Mesenchymal stem cell (in vitro differentiated cells and primary cell): ENCODE results near the gene TRAPPC6A.

Experiments
- DNase-seq: peaks from one replicate; pipeline ENCODE4 v3.0.0-alpha.2; 2013
- H2AFZ ChIP-seq: one replicate; pipeline ENCODE4 v1.6.1; 2013; ENCODE audit warnings: low read depth, mild to moderate bottlenecking, control low read depth, inconsistent platforms, low read length, moderate library complexity
- H2AK5ac ChIP-seq: 2 replicates; pipeline ENCODE4 v1.6.1; 2013; ENCODE audit warnings: low read length, moderate library complexity, mild to moderate bottlenecking, inconsistent platforms; ENCODE audit not compliant: severe bottlenecking
- H2BK120ac ChIP-seq: one replicate; pipeline ENCODE4 v1.6.1; 2013; ENCODE audit warnings: low read depth, mild to moderate bottlenecking, inconsistent platforms, low read length, moderate library complexity
- H2BK12ac ChIP-seq, 2 experiments: one replicate each; pipeline ENCODE4 v1.6.1; 2013; ENCODE audit warnings: inconsistent platforms in 2 of 2, low read length in 2 of 2, mild to moderate bottlenecking in 2 of 2, moderate library complexity in 2 of 2, control low read depth in 1 of 2
- H2BK15ac ChIP-seq: one replicate; pipeline ENCODE4 v1.6.1; 2013; ENCODE audit warnings: mild to moderate bottlenecking, low read depth, inconsistent platforms; ENCODE audit not compliant: poor library complexity, severe bottlenecking
- H2BK5ac ChIP-seq: 2 replicates; pipeline ENCODE4 v1.6.1; 2013; ENCODE audit warnings: low read depth, mild to moderate bottlenecking, low read length, control low read depth, inconsistent platforms; ENCODE audit not compliant: poor library complexity, severe bottlenecking
- H3K14ac ChIP-seq, 2 experiments: one replicate each; pipeline ENCODE4 v1.6.1; 2013; ENCODE audit warnings: inconsistent platforms in 2 of 2, low read length in 2 of 2, control low read depth in 1 of 2, mild to moderate bottlenecking in 1 of 2, moderate library complexity in 1 of 2
- H3K18ac ChIP-seq, 2 experiments: one replicate each; pipeline ENCODE4 v1.6.1; 2013; ENCODE audit warnings: inconsistent platforms in 2 of 2, low read length in 2 of 2, control low read depth in 1 of 2, low read depth in 1 of 2, mild to moderate bottlenecking in 1 of 2
- H3K23ac ChIP-seq, 2 experiments: one replicate each; pipeline ENCODE4 v1.6.1; 2013; ENCODE audit warnings: inconsistent platforms in 2 of 2, low read length in 2 of 2, mild to moderate bottlenecking in 2 of 2, moderate library complexity in 2 of 2, control low read depth in 1 of 2
- H3K27ac ChIP-seq: 2 replicates; pipeline ENCODE4 v1.5.1; 2013; ENCODE audit warnings: mild to moderate bottlenecking, moderate library complexity, low read length, control low read depth, inconsistent platforms; ENCODE audit not compliant: poor library complexity, severe bottlenecking
- H3K27me3 ChIP-seq, 2 experiments: 2 replicates each; pipeline versions ENCODE4 v1.6.1 to v1.7.0; 2013; ENCODE audit warnings: low read length in 2 of 2, mild to moderate bottlenecking in 2 of 2, moderate library complexity in 2 of 2, control low read depth in 1 of 2, inconsistent platforms in 1 of 2; ENCODE audit not compliant: control insufficient read depth in 1 of 2, insufficient read depth in 1 of 2
- H3K36me3 ChIP-seq, 2 experiments: 2 replicates each; pipeline versions ENCODE4 v1.6.1 to v1.7.0; 2013; ENCODE audit warnings: low read length in 2 of 2, control low read depth in 1 of 2, inconsistent platforms in 1 of 2, low read depth in 1 of 2, mild to moderate bottlenecking in 1 of 2; ENCODE audit not compliant: insufficient read depth in 2 of 2, control insufficient read depth in 1 of 2
- H3K4ac ChIP-seq, 2 experiments: one replicate each; pipeline ENCODE4 v1.6.1; 2013; ENCODE audit warnings: inconsistent platforms in 2 of 2, low read length in 2 of 2, mild to moderate bottlenecking in 2 of 2, moderate library complexity in 2 of 2, control low read depth in 1 of 2, low read depth in 1 of 2
- H3K4me1 ChIP-seq: 2 replicates; pipeline ENCODE4 v1.6.1; 2013; ENCODE audit warnings: low read depth, low read length, control low read depth; ENCODE audit not compliant: control insufficient read depth, insufficient read depth
- H3K4me2 ChIP-seq: 2 replicates; pipeline ENCODE4 v1.6.1; 2013; ENCODE audit warnings: low read length, mild to moderate bottlenecking, inconsistent platforms; ENCODE audit not compliant: poor library complexity, severe bottlenecking
- H3K4me3 ChIP-seq, 2 experiments: 2 replicates each; pipeline versions ENCODE4 v1.5.1 to v1.7.0; 2013; ENCODE audit warnings: low read length in 2 of 2, mild to moderate bottlenecking in 2 of 2, control low read depth in 1 of 2, low read depth in 1 of 2; ENCODE audit not compliant: insufficient read depth in 1 of 2
- H3K79me1 ChIP-seq: replicated peaks from 2 replicates; pipeline ENCODE4 v1.6.1; 2013; ENCODE audit warnings: mild to moderate bottlenecking, control low read depth, low read length, inconsistent platforms; ENCODE audit not compliant: poor library complexity, severe bottlenecking
- H3K9ac ChIP-seq: 2 replicates; pipeline ENCODE4 v1.7.0; 2013; ENCODE audit warnings: mild to moderate bottlenecking, low read length, moderate library complexity
- H3K9me3 ChIP-seq: 2 replicates; pipeline ENCODE4 v1.7.0; 2013; ENCODE audit warnings: mild to moderate bottlenecking, low read length; ENCODE audit not compliant: control insufficient read depth
- H4K8ac ChIP-seq: one replicate; pipeline ENCODE4 v1.6.1; 2013; ENCODE audit warnings: inconsistent platforms, mild to moderate bottlenecking, low read length, moderate library complexity
- H4K91ac ChIP-seq: one replicate; pipeline ENCODE4 v1.6.1; 2013; ENCODE audit warnings: mild to moderate bottlenecking, low read length, inconsistent platforms
- WGBS: methylation state at CpG from one replicate; pipeline ENCODE4 v1.1.7; 2013; ENCODE audit warnings: mixed read lengths; 5-methylcytosine and 5-hydroxymethylcytosine counted together

The TRAPPC6A gene

DNA sequence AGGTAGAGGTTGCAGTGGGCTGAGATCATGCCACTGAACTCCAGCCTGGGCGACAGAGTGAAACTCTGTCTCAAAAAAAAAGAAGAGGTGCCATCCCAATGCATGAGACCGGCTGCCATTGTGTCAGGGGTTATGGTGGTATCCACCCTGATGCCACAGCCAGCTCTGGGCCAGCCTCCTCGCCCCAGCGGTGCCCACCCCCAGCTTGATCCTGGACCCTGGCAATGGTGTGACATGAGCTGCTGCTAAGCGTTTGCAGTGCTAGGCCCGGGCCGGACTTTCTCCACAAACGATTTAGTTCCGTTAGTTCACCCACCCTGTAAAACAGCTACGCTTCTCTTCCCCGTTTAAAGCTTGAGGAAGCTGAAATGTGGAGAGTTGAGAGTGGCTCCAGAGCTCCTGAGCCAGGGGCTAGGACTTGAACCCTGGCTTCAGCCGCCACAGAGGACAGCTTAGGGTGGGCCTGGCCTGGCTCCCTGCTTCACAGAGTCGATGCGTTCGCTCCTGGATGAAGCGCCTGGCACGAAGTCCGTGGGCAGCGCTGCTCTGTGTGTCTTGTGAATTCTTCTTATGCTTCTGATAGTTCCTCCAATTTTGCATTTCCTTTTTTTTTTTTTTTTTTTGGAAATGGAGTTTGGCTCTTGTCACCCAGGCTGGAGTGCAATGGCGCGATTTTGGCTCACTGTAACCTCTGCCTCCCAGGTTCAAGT is 42.7 kb downstream of the TRAPPC6A start:
- 96% methylated on average over 20 of the region's 21 CpGs for WGBS

DNA sequence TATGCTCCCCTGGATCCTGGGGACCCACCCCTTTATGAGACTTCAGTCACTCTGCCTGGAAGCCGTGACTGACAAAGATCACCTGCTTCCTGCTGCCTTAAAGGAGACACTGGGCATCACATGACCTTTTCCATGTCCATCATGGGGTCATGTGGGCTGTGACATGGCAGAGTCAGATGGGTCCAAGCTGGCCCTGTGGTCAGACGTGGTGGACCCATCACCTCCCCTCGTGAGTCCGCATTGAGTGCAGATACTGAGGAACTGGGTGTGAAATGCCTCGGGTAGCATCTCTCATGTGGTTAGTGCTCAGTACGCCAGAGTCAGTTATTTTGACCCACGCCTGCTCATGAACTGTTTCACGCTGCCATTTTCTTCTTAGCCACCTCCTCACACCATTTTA is 44.4 kb downstream of the TRAPPC6A start:
- Histone ChIP-seq H2AFZ (no peak overlapping the region), H3K14ac (no peak overlapping the region), H3K4me1 (peaks cover 24% of the 10 kb centered on the region), H3K79me1 (peaks cover 55% of the 10 kb centered on the region), H3K27me3 (no peaks in the 10 kb centered on the region), H3K27ac (no peak overlapping the region), H3K4ac (peak overlapping the region in 1 of 2 experiments; percentile 42), H2BK15ac (no peak overlapping the region), H3K9me3 (no peaks in the 10 kb centered on the region), H2BK12ac (no peak overlapping the region), H4K91ac (no peak overlapping the region), H2BK120ac (no peak overlapping the region), H3K9ac (no peak overlapping the region), H3K4me3 (no peak overlapping the region), H3K4me2 (no peak overlapping the region), H2AK5ac (no peak overlapping the region), H3K36me3 (peaks cover 0 to 25% of the 10 kb centered on the region in 2 experiments), H2BK5ac (no peak overlapping the region), H4K8ac (peak overlapping the region; percentile 14), H3K18ac (no peak overlapping the region), H3K23ac (no peak overlapping the region)
- DNase-seq = no peak
- 94% methylated on average over 8 of the region's 8 CpGs for WGBS

More for the DNA sequence above, 42.7 kb downstream of the TRAPPC6A start:
- peaks cover 21% of the 10 kb centered on the region for H3K4me1 ChIP-seq
- no peaks in the 10 kb centered on the region for H3K27me3 ChIP-seq
- no peak overlapping the region for H3K4me2 ChIP-seq
- H3K36me3 ChIP-seq = peaks cover 0 to 28% of the 10 kb centered on the region in 2 experiments
- DNase-seq = no peak
- no peak overlapping the region for H3K9ac ChIP-seq
- no peaks in the 10 kb centered on the region for H3K9me3 ChIP-seq
- no peak overlapping the region for H3K4ac ChIP-seq
- no peak overlapping the region for H3K27ac ChIP-seq
- H3K79me1 ChIP-seq = peaks cover 54% of the 10 kb centered on the region
- H2BK120ac ChIP-seq = no peak overlapping the region
- no peak overlapping the region for H2BK15ac ChIP-seq
- no peak overlapping the region for H3K18ac ChIP-seq
- no peak overlapping the region for H3K23ac ChIP-seq
- no peak overlapping the region for H2BK5ac ChIP-seq
- H4K8ac ChIP-seq = no peak overlapping the region
- no peak overlapping the region for H2AFZ ChIP-seq
- H2BK12ac ChIP-seq = no peak overlapping the region
- no peak overlapping the region for H4K91ac ChIP-seq
- no peak overlapping the region for H3K14ac ChIP-seq
- H2AK5ac ChIP-seq = no peak overlapping the region
- H3K4me3 ChIP-seq = no peak overlapping the region

DNA sequence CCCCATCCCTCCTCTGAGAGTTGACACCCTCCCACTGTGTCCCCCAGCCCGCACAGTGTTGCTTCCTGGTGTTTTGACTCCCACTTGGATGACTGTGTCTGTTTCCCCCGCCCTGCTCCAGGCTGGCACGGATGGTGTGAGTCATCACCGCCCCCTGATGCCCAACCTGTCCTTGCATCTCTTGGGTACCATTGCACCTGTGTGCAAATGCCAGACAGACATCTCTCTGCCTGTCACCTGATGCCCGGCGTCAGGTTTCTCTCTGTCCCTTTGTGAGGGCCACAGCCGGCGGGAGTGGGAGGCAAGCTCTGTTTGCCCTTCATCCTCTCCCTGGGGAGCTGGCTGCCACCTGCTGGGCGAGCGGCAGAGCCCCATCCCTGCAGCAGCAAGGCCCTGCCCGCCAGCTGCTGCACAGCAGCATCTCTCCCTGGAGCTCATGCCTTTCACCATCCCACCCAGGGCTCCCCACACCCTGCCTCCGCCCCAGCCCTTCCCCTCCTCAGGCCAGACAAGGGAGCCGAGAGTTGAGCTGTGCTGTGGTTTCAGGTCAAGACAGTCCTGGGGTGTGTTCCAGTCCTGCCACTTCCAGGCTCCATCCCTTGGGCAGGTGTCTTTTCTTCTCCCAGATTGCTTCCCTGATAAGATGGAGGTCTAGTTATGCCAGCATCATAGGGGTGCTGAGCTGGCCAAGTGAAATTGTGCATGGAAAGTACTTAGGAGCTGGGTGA is 47.0 kb downstream of the TRAPPC6A start:
- Histone ChIP-seq H3K9ac (no peak overlapping the region), H2AFZ (no peak overlapping the region), H3K79me1 (peaks cover 58% of the 10 kb centered on the region), H4K8ac (no peak overlapping the region), H2BK120ac (no peak overlapping the region), H2BK5ac (no peak overlapping the region), H3K14ac (no peak overlapping the region), H2BK15ac (no peak overlapping the region), H3K27ac (no peak overlapping the region), H3K4me1 (peaks cover 19% of the 10 kb centered on the region), H2AK5ac (no peak overlapping the region), H3K27me3 (no peaks in the 10 kb centered on the region), H3K23ac (no peak overlapping the region), H3K36me3 (peaks cover 0 to 29% of the 10 kb centered on the region in 2 experiments), H3K9me3 (no peaks in the 10 kb centered on the region), H3K4me3 (no peak overlapping the region), H3K4ac (no peak overlapping the region), H2BK12ac (no peak overlapping the region), H3K4me2 (no peak overlapping the region), H4K91ac (no peak overlapping the region), H3K18ac (no peak overlapping the region)
- WGBS = 70% methylated on average over 12 of the region's 13 CpGs
- peak; percentile 18 for DNase-seq

- Histone ChIP-seq H3K4me3 (no peak overlapping the region), H4K91ac (no peak overlapping the region), H3K4me2 (no peak overlapping the region), H2BK5ac (no peak overlapping the region), H3K4me1 (peaks cover 22% of the 10 kb centered on the region), H3K9me3 (no peaks in the 10 kb centered on the region), H3K79me1 (peaks cover 62% of the 10 kb centered on the region), H2BK120ac (no peak overlapping the region), H3K27me3 (no peaks in the 10 kb centered on the region), H2AFZ (no peak overlapping the region), H3K4ac (no peak overlapping the region), H3K27ac (no peak overlapping the region), H2BK12ac (no peak overlapping the region), H3K23ac (no peak overlapping the region), H3K36me3 (peaks cover 0 to 26% of the 10 kb centered on the region in 2 experiments), H3K18ac (no peak overlapping the region), H2BK15ac (no peak overlapping the region), H4K8ac (no peak overlapping the region), H3K9ac (no peak overlapping the region), H2AK5ac (no peak overlapping the region), H3K14ac (no peak overlapping the region)
- no peak for DNase-seq
- WGBS = 95% methylated on average over 13 of the region's 13 CpGs
Measured at GRCh38 chr19:45130236-45130635, 47.8 kb downstream of the TRAPPC6A start.
